ENCODE data around the gene KDM2A. TPM values are rescaled to one million over a fixed set of nuclear protein-coding genes. Genes with fewer than 3 reads are reported as not detected.

Gene KDM2A
- polyA plus RNA-seq, 2 of the 4 experiments (the other 2 are of a cell fraction), result 34.5 to 42.8 TPM

DNA sequence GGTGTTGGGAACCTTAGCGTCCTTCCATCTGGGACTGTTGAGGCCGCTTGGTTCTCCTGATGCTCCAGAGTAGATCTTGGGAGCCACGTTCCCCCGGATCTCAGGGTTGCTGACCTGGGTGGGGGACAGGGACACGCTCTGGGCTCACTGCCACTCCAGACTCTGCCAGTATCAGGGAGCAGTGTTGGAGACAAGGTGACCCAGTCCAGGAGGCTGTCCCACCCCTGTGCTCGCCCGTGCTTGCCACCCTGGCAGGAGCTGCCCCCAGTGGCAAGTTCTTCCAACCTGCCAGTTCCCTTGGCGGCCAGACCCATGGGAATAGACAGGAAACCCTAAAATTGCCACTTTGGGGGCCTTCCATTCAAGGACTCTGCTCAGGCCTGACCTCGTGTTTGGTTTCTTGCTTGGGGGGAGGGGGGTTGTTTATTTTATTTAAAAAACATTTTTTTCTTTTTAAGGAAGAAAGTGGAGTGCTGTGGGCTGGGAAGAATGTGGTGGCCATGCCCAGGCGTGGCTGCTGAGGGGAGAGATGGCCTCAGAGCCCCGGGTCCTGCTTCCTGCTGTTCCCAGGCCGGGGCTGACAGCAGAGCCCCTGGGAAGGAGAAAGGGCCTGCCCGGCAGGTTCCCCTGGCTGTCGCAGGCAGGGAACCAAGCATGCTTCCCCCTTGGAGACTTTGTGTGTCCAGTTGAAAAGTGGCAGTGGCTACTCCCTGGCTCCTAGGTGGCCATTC, 154.4 kb downstream of the KDM2A start:
- DNase-seq (ENCODE audit: low read depth in 1 of 2, low spot score in 1 of 2) (no peak), FAIRE-seq (no peak), ATAC-seq (no peak)
- no peak overlapping the region for H3K27ac ChIP-seq
- no peak overlapping the region for H3K4me2 ChIP-seq
- WGBS (ENCODE audit: missing lambda C conversion rate), result 86% methylated on average over 11 of the region's 14 CpGs
- TF ChIP-seq CBX8 (IDR thresholded peaks at IDR 0.05), result no peak
- TF ChIP-seq, protein P1, sequence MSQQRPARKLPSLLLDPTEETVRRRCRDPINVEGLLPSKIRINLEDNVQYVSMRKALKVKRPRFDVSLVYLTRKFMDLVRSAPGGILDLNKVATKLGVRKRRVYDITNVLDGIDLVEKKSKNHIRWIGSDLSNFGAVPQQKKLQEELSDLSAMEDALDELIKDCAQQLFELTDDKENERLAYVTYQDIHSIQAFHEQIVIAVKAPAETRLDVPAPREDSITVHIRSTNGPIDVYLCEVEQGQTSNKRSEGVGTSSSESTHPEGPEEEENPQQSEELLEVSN (IDR thresholded peaks at IDR 0.05; ENCODE audit: borderline replicate concordance, low read depth), result no peak
- TF ChIP-seq HOXB13 (CRISPR knock-in tag; IDR thresholded peaks at IDR 0.05; ENCODE audit: low read depth), result no peak
- TF ChIP-seq FOSB (CRISPR knock-in tag; IDR thresholded peaks at IDR 0.05), result no peak
- no peak for TF ChIP-seq BHLHE40 (IDR thresholded peaks at IDR 0.05; ENCODE audit: low read depth, low read length)
- TF ChIP-seq, protein P2, sequence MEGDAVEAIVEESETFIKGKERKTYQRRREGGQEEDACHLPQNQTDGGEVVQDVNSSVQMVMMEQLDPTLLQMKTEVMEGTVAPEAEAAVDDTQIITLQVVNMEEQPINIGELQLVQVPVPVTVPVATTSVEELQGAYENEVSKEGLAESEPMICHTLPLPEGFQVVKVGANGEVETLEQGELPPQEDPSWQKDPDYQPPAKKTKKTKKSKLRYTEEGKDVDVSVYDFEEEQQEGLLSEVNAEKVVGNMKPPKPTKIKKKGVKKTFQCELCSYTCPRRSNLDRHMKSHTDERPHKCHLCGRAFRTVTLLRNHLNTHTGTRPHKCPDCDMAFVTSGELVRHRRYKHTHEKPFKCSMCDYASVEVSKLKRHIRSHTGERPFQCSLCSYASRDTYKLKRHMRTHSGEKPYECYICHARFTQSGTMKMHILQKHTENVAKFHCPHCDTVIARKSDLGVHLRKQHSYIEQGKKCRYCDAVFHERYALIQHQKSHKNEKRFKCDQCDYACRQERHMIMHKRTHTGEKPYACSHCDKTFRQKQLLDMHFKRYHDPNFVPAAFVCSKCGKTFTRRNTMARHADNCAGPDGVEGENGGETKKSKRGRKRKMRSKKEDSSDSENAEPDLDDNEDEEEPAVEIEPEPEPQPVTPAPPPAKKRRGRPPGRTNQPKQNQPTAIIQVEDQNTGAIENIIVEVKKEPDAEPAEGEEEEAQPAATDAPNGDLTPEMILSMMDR (IDR thresholded peaks at IDR 0.05), result no peak
- TF ChIP-seq EHF (CRISPR knock-in tag; IDR thresholded peaks at IDR 0.05), result no peak
- TF ChIP-seq CBX2 (IDR thresholded peaks at IDR 0.05; ENCODE audit: borderline replicate concordance, low read depth), result no peak
- TF ChIP-seq TFCP2L1 (CRISPR knock-in tag; IDR thresholded peaks at IDR 0.05), result no peak
- no peak for TF ChIP-seq FOXS1 (CRISPR knock-in tag; IDR thresholded peaks at IDR 0.05)
- TF ChIP-seq, protein P3, sequence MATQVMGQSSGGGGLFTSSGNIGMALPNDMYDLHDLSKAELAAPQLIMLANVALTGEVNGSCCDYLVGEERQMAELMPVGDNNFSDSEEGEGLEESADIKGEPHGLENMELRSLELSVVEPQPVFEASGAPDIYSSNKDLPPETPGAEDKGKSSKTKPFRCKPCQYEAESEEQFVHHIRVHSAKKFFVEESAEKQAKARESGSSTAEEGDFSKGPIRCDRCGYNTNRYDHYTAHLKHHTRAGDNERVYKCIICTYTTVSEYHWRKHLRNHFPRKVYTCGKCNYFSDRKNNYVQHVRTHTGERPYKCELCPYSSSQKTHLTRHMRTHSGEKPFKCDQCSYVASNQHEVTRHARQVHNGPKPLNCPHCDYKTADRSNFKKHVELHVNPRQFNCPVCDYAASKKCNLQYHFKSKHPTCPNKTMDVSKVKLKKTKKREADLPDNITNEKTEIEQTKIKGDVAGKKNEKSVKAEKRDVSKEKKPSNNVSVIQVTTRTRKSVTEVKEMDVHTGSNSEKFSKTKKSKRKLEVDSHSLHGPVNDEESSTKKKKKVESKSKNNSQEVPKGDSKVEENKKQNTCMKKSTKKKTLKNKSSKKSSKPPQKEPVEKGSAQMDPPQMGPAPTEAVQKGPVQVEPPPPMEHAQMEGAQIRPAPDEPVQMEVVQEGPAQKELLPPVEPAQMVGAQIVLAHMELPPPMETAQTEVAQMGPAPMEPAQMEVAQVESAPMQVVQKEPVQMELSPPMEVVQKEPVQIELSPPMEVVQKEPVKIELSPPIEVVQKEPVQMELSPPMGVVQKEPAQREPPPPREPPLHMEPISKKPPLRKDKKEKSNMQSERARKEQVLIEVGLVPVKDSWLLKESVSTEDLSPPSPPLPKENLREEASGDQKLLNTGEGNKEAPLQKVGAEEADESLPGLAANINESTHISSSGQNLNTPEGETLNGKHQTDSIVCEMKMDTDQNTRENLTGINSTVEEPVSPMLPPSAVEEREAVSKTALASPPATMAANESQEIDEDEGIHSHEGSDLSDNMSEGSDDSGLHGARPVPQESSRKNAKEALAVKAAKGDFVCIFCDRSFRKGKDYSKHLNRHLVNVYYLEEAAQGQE (IDR thresholded peaks at IDR 0.05), result no peak
- no peak for TF ChIP-seq MAFK (IDR thresholded peaks at IDR 0.05; ENCODE audit: partially characterized antibody)
- TF ChIP-seq, protein P4, sequence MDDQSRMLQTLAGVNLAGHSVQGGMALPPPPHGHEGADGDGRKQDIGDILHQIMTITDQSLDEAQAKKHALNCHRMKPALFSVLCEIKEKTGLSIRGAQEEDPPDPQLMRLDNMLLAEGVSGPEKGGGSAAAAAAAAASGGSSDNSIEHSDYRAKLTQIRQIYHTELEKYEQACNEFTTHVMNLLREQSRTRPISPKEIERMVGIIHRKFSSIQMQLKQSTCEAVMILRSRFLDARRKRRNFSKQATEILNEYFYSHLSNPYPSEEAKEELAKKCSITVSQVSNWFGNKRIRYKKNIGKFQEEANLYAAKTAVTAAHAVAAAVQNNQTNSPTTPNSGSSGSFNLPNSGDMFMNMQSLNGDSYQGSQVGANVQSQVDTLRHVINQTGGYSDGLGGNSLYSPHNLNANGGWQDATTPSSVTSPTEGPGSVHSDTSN (IDR thresholded peaks at IDR 0.05), result no peak
- TF ChIP-seq FOSL2 (IDR thresholded peaks at IDR 0.05), result no peak
- no peak for TF ChIP-seq FOSL2 (CRISPR knock-in tag; IDR thresholded peaks at IDR 0.05)
- TF ChIP-seq, protein P5, sequence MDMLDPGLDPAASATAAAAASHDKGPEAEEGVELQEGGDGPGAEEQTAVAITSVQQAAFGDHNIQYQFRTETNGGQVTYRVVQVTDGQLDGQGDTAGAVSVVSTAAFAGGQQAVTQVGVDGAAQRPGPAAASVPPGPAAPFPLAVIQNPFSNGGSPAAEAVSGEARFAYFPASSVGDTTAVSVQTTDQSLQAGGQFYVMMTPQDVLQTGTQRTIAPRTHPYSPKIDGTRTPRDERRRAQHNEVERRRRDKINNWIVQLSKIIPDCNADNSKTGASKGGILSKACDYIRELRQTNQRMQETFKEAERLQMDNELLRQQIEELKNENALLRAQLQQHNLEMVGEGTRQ (IDR thresholded peaks at IDR 0.05), result no peak
- no peak for TF ChIP-seq RAD21 (conservative IDR thresholded peaks at IDR 0.05 in 1 of 2, IDR thresholded peaks at IDR 0.05 in 1 of 2)
- TF ChIP-seq RCOR1 (IDR thresholded peaks at IDR 0.05; ENCODE audit: low read depth, low read length), result no peak
- TF ChIP-seq HOXA7 (CRISPR knock-in tag; IDR thresholded peaks at IDR 0.05), result no peak
- no peaks in the 10 kb centered on the region for H3K9me3 ChIP-seq
- ChIA-PET POLR2A (interaction anchor here (0.6 to 0.7 kb wide), 2 partner anchors 27 kb away, joined by 3 to 8 read pairs; no protein-coding TSS in a partner anchor), CTCF (interaction anchor here (0.8 to 4.1 kb wide), 3 partner anchors 9 to 36 kb away, joined by 3 to 32 read pairs (median 3); no protein-coding TSS in a partner anchor)
- H3K4me1 ChIP-seq, result peaks cover 11% of the 10 kb centered on the region; the same call in 1 of the 3 replicates
- no peak overlapping the region for H3K4me3 ChIP-seq
